AG04449 (cell line): ENCODE data around the gene RUVBL1.

Experiments used
- CTCF ChIA-PET: fragments of 350-600 bp; formaldehyde crosslinking; extraction: SDS; loops from one replicate; lab custom pipeline; 2021; ENCODE audit warnings: antibody characterized with exemption; lab: Yijun Ruan, JAX
- POLR2A ChIA-PET: fragments of 400-600, 350-600 bp; formaldehyde crosslinking; extraction: SDS; loops from one replicate; lab custom pipeline; 2020; ENCODE audit warnings: antibody characterized with exemption, inconsistent platforms; lab: Yijun Ruan, JAX
- DNase-seq: peaks from one replicate; pipeline ENCODE4 v3.0.0-alpha.2; 2010; ENCODE audit warnings: low read depth, low spot score
- H3K4me3 ChIP-seq: 2 replicates; pipeline ENCODE4 v1.5.1; 2011; ENCODE audit warnings: low read depth, mild to moderate bottlenecking, control low read depth, low read length
- CTCF ChIP-seq: IDR thresholded peaks from one replicate; pipeline ENCODE4 v1.5.1; 2011; ENCODE audit warnings: mild to moderate bottlenecking, moderate library complexity, low read length, control low read depth, inconsistent platforms; ENCODE audit not compliant: insufficient read depth; ENCODE audit errors: missing control alignments

Gene RUVBL1

GRCh38 chr3:128112357-128112968 lies 11.1 kb downstream of the RUVBL1 start:
- DNase-seq = peak; percentile 58
- POLR2A ChIA-PET = no interaction called here
- CTCF ChIA-PET = interaction anchor here (1.2 to 23.8 kb wide), 6 partner anchors 10 to 496 kb away, joined by 3 to 246 read pairs (median 10); partner anchors contain the start of gene RUVBL1
- no peak overlapping the region for H3K4me3 ChIP-seq
- no peak for TF ChIP-seq CTCF

GRCh38 chr3:128111147-128111546 lies 12.5 kb downstream of the RUVBL1 start:
- DNase-seq = no peak
- CTCF ChIA-PET = interaction anchor here (1.0 to 23.8 kb wide), 5 partner anchors 8 to 22 kb away, joined by 4 to 246 read pairs (median 7); no protein-coding TSS in a partner anchor
- H3K4me3 ChIP-seq = no peak overlapping the region
- POLR2A ChIA-PET = no interaction called here
- TF ChIP-seq CTCF = no peak

- no peak for DNase-seq
- TF ChIP-seq CTCF = no peak
- CTCF ChIA-PET = interaction anchor here (23.8 kb wide), 1 partner anchor 12 kb away, joined by 246 read pairs; no protein-coding TSS in a partner anchor
- POLR2A ChIA-PET = no interaction called here
- H3K4me3 ChIP-seq = no peak overlapping the region
Observed at GRCh38 chr3:128107834-128108233, 15.8 kb downstream of the RUVBL1 start.

GRCh38 chr3:128103136-128103676 lies 20.4 kb downstream of the RUVBL1 start:
- no peak overlapping the region for H3K4me3 ChIP-seq
- ChIA-PET POLR2A (no interaction called here), CTCF (interaction anchor here (1.0 to 23.8 kb wide), 6 partner anchors 8 to 514 kb away, joined by 3 to 246 read pairs (median 4); no protein-coding TSS in a partner anchor)
- TF ChIP-seq CTCF = no peak
- no peak for DNase-seq

GRCh38 chr3:128100638-128101037 lies 23.0 kb downstream of the RUVBL1 start:
- POLR2A ChIA-PET = no interaction called here
- TF ChIP-seq CTCF = no peak
- no peak overlapping the region for H3K4me3 ChIP-seq
- DNase-seq = no peak
- CTCF ChIA-PET = interaction anchor here (1.1 to 11.3 kb wide), 5 partner anchors 9 to 33 kb away, joined by 3 to 246 read pairs (median 4); partner anchors contain the start of gene RUVBL1

GRCh38 chr3:128100161-128100560 lies 23.5 kb downstream of the RUVBL1 start:
- no peak for DNase-seq
- no peak for TF ChIP-seq CTCF
- ChIA-PET CTCF (interaction anchor here (1.1 to 11.3 kb wide), 6 partner anchors 9 to 517 kb away, joined by 3 to 246 read pairs (median 4); partner anchors contain the start of gene RUVBL1), POLR2A (no interaction called here)
- H3K4me3 ChIP-seq = no peak overlapping the region
